ENCODE measurements around the gene C1R.
"Not testable (repeated sequence)": the region's sequence is repeated elsewhere in the genome, so short reads cannot be mapped to it uniquely, and the experiment has no call there.

Gene C1R

DNA sequence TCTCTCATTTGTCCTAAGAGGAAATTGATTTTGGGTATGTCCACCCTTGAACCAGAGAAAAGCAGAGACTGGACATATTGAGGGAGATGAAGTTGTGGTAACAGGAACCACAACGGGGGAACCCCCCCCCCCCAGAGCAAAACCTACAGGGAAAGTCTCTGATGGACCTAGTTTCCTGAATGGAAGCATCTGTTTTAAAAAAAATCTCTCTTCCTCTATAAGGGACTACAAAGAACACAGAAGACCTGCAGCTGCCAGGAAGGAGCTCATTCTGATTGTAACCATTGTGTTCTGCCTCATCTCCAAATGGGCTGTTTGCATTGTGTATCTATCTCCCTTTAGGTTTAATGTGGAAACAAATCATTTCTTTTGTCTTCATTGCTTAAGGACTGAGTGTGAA is 18.3 kb downstream of the C1R start:
- in situ Hi-C loops (cut with MboI; ENCODE audit: low sequenced_read_pairs): no loop called here

DNA sequence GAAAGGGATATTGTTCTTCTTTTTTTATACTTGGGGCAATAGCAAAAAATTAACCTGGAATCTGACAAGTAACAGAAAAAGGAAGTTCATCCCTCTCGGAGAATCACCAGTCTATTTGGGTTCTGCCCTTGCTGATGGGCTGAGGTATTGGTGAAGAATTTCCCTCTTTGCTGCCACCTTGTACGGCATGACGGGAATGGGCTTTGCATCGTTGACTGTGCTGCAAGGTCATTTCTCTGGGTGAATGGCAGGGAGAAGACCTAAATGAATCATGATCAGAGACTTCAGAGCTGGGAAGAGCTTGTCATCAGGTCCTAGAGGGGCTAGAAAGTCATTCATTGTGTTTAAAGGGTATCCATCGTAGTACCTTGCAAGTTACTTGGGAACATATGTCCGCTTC is 19.7 kb downstream of the C1R start:
- in situ Hi-C loops (cut with MboI; ENCODE audit: low sequenced_read_pairs): no loop called here

- in situ Hi-C loops (cut with MboI; ENCODE audit: low sequenced_read_pairs): no loop called here
These were observed 20.2 kb downstream of the C1R start for GRCh38 chr12:7072035-7072434.

- in situ Hi-C loops (cut with MboI; ENCODE audit: low sequenced_read_pairs): no loop called here
These were observed 22.9 kb downstream of the C1R start for GRCh38 chr12:7069386-7069785.

DNA sequence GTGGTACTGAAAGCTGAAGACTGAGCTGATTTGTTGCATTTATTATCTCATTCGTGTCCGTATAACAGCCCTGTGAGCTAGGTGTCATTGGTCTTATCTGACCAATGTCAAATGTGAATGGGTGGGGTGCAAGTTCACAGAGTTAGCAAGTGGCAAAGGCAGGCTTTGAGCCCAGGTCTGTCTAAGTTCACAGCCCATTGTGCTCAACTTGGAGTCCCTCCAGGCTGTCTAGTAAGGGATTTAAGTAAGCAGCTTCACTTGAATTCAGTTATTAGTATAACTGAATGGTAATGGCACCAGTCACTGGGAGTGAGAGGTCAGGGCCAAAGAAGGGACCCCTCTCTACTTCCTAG is 23.3 kb downstream of the C1R start:
- in situ Hi-C loops (cut with MboI; ENCODE audit: low sequenced_read_pairs): no loop called here

- in situ Hi-C loops (cut with MboI; ENCODE audit: low sequenced_read_pairs): no loop called here
These were observed 23.8 kb downstream of the C1R start for GRCh38 chr12:7068240-7068993.

DNA sequence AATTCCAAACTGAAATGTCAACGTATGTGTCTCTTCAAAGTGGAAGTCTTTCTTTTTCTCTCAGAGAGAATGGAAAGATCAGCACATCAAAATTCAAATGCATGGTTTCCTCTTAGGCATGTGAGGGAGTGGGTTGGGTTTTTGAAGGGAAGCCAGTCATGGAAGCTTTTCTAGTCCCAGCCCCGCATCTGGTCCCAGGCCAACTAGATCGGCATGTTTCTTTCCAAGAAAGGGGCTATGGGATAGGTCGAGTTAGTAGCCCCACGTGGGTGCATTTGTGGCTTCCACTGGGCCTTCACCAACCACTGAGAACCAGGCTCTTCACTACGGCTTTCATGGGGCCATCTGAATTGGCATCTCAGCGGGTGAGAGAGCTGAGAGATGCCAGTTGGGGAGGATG is 25.1 kb downstream of the C1R start:
- in situ Hi-C loops (cut with MboI; ENCODE audit: low sequenced_read_pairs): no loop called here

- in situ Hi-C loops (cut with MboI; ENCODE audit: low sequenced_read_pairs): no loop called here
These were observed 25.6 kb downstream of the C1R start for GRCh38 chr12:7066596-7066995.

GRCh38 chr12:7065073-7065623 is 27.1 kb downstream of the C1R start:
- in situ Hi-C loops (cut with MboI; ENCODE audit: low sequenced_read_pairs): no loop called here

- in situ Hi-C loops (cut with MboI; ENCODE audit: low sequenced_read_pairs): no loop called here
These were observed 27.7 kb downstream of the C1R start for GRCh38 chr12:7064516-7064915.

DNA sequence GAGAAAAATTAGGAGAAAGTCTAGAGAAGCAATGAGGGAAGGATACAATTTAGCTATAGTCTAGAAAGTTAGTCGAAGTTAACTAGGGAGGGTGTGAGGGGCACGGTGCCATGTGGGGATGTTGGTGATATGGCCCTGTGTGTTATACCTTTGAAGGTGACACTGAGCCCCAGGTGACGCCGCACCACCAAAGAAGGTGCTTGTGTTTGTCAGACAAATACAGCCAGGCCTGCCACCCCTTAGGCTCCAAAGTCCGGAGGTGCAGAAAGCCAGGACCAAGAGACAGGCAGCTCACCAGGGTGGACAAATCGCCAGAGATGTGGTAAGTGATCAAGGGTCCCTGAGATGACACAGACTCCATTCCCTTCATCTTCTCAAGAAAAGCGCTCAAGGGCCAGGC is 30.6 kb downstream of the C1R start:
- in situ Hi-C loops (cut with MboI; ENCODE audit: low sequenced_read_pairs): no loop called here

DNA sequence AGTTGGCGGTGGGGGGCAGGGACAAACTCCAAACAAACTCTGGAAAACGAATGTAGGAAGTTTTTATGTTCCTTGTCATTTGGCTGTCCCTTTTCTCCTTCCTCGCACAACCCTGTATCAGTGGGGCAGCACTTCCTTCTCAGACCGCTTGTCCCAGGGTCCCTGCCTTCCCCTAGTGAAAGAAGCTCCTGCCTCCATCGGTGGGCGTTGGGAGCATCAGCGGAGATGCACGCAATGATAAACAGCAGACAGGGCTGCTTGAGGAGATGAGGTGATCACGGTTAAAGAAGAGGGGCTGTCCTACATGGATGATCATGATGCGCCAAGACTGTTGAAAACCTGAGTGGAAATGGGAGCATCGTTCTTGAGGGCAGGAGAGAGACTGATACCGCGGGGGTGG is 31.1 kb downstream of the C1R start:
- in situ Hi-C loops (cut with MboI; ENCODE audit: low sequenced_read_pairs): no loop called here

DNA sequence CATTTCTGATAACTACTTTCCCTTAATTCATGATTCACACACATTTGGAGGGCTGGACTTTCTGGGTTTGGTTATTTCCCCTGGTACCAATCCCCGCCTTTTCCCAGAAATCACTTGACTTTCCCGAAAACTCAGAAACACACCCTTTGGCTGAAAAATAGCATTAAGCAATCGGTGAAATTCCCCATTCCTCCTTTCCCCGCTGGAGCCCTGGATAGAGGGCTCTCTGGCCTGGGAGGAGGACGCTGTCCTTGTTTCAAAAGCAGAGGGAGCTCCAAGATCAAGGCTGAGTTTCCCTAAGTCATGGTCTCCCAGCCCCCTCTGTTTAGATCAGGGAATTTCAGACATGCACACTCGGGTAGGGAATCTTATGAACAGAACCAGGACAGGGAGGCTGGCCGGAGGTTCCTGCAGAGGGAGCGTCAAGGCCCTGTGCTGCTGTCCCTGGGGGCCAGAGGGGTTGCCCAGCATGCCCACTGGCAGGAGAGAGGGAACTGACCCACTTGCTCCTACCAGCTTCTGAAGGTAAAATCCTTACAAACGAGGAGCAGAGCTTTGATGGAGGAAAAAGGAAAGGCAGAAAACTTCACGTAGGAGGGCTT is 31.8 kb downstream of the C1R start, which contains the start of gene C1S:
Gene C1S, plus strand, starts transcription at position 366 of the 602 bp plus-strand sequence. CDS start 1,195 bp downstream, outside the sequence.
- in situ Hi-C loops (cut with MboI; ENCODE audit: low sequenced_read_pairs): no loop called here

- in situ Hi-C loops (cut with MboI; ENCODE audit: low sequenced_read_pairs): no loop called here
These were observed 32.5 kb downstream of the C1R start for GRCh38 chr12:7059780-7060179.

DNA sequence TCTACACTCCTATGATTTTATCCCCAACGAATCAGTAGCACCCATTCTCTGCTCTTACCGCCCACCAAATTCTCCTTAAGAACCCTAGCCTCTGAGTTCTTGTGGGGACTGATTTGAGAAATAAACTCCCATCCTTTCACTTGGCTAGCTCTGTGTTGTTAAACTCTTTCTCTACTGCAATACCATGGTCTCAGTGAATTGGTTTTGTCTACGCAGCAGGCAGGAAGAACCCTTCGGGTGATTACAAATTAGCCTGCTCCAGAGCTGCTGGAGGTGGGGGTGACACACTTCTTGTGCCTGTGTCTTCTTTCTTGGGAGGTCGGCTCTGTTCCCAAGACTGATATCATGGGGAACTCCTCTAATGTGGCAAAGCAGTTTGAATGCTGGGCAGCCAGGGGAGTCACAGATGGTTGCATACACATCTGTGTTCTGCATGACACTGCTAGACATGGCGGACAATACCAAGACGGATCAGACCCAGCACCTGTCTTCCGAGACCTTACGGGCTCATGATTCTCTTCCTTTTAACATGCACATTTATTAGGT is 33.3 kb downstream of the C1R start:
- in situ Hi-C loops (cut with MboI; ENCODE audit: low sequenced_read_pairs): no loop called here

- in situ Hi-C loops (cut with MboI; ENCODE audit: low sequenced_read_pairs): no loop called here
These were observed 33.9 kb downstream of the C1R start for GRCh38 chr12:7058163-7058845.

- in situ Hi-C loops (cut with MboI; ENCODE audit: low sequenced_read_pairs): not testable (repeated sequence)
These were observed 36.5 kb downstream of the C1R start for GRCh38 chr12:7055736-7056135.

- in situ Hi-C loops (cut with MboI; ENCODE audit: low sequenced_read_pairs): no loop called here
These were observed 37.3 kb downstream of the C1R start for GRCh38 chr12:7054925-7055324.

GRCh38 chr12:7049973-7050372 is 42.3 kb downstream of the C1R start:
- in situ Hi-C loops (cut with MboI; ENCODE audit: low sequenced_read_pairs): not testable (repeated sequence)

GRCh38 chr12:7049445-7049951 is 42.7 kb downstream of the C1R start:
- in situ Hi-C loops (cut with MboI; ENCODE audit: low sequenced_read_pairs): not testable (repeated sequence)

- in situ Hi-C loops (cut with MboI; ENCODE audit: low sequenced_read_pairs): no loop called here
These were observed 44.9 kb downstream of the C1R start for GRCh38 chr12:7047306-7047705.
